ENCODE measurements around the gene CDC42BPB. TPM values are rescaled to one million over a fixed set of nuclear protein-coding genes. Genes with fewer than 3 reads are reported as not detected.
A peak's percentile ranks its signal among the peaks of the same experiment; 100 is the strongest.

The CDC42BPB gene
- total RNA-seq, 1 donor from 2014 or later, result 116 TPM

DNA sequence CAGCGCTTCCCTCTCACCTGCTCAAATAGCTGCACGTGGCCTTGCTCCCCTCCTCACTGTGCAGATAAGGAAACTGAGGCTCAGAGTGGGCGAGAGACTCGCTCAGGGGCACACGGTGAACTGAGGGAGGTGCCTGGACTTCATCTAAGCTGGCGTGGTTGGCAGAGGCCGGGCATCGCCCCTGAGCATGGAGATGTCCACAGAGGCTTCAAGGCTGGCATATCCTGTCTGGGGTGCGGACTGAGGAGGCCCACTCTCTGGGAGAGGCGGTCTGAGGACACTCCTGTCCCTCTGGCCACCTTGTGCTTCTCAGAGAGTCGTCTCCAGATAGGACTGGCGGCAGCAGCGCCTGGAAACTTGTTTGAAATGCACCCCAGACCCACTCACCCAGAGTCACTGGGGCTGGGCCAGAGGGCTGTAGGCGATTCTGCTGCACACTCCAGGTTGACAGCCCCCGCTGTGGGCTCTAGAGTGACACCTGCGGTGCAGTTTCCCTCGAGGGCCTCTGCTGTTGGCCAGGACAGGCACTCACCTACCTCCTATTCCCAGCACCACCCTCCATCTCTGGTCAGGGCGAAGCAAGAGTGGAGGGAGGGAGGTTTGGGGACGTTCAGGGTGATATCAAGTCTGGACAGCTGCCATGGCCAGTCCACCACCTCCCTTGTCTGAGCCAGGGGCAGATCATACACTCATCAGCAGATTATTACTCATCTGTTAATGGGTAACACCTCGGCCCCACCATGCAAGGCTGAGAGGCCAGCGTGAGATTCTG is 15.4 kb upstream of the CDC42BPB start:
- H3K4me3 ChIP-seq (ENCODE audit: insufficient read depth, low read depth, low read length), result no peak overlapping the region
- Mint-ChIP-seq H3K36me3 (ENCODE audit: low read depth, unreplicated experiment) (no peaks in the 10 kb centered on the region), H3K27me3 (ENCODE audit: low read depth, unreplicated experiment) (peaks cover 12% of the 10 kb centered on the region), H3K4me1 (ENCODE audit: low read depth, unreplicated experiment) (no peaks in the 10 kb centered on the region), H3K27ac (ENCODE audit: unreplicated experiment) (peak overlapping the region; percentile 26), H3K9me3 (ENCODE audit: unreplicated experiment) (no peaks in the 10 kb centered on the region), H3K4me3 (ENCODE audit: unreplicated experiment) (no peak overlapping the region)
- H3K36me3 ChIP-seq (ENCODE audit: insufficient read depth, low read length), result no peaks in the 10 kb centered on the region
- H2AFZ ChIP-seq (ENCODE audit: low read depth, low read length), result no peak overlapping the region
- no peak for TF ChIP-seq EZH2 (IDR thresholded peaks at IDR 0.05; ENCODE audit: insufficient read depth, low read length)
- TF ChIP-seq, protein P1, sequence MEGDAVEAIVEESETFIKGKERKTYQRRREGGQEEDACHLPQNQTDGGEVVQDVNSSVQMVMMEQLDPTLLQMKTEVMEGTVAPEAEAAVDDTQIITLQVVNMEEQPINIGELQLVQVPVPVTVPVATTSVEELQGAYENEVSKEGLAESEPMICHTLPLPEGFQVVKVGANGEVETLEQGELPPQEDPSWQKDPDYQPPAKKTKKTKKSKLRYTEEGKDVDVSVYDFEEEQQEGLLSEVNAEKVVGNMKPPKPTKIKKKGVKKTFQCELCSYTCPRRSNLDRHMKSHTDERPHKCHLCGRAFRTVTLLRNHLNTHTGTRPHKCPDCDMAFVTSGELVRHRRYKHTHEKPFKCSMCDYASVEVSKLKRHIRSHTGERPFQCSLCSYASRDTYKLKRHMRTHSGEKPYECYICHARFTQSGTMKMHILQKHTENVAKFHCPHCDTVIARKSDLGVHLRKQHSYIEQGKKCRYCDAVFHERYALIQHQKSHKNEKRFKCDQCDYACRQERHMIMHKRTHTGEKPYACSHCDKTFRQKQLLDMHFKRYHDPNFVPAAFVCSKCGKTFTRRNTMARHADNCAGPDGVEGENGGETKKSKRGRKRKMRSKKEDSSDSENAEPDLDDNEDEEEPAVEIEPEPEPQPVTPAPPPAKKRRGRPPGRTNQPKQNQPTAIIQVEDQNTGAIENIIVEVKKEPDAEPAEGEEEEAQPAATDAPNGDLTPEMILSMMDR (IDR thresholded peaks at IDR 0.05; ENCODE audit: insufficient read depth, low read depth, low read length), result no peak
- H3K27me3 ChIP-seq (ENCODE audit: insufficient read depth, low read length), result no peaks in the 10 kb centered on the region
- no peak overlapping the region for H3K27ac ChIP-seq (ENCODE audit: low read depth, low read length)
- H3K9me3 ChIP-seq (ENCODE audit: insufficient read depth, low read depth, low read length), result no peaks in the 10 kb centered on the region
- no peaks in the 10 kb centered on the region for H4K20me1 ChIP-seq (ENCODE audit: insufficient read depth, low read length)
- no peak overlapping the region for H3K9ac ChIP-seq (ENCODE audit: low read length)
- no peak overlapping the region for H3K4me2 ChIP-seq (ENCODE audit: low read length)
- H3K4me1 ChIP-seq (ENCODE audit: insufficient read depth, low read length), result no peaks in the 10 kb centered on the region
- no peak for FAIRE-seq
- DNase-seq (ENCODE audit: low read depth), result no peak
- H3K79me2 ChIP-seq (ENCODE audit: insufficient read depth, low read length), result no peaks in the 10 kb centered on the region

DNA sequence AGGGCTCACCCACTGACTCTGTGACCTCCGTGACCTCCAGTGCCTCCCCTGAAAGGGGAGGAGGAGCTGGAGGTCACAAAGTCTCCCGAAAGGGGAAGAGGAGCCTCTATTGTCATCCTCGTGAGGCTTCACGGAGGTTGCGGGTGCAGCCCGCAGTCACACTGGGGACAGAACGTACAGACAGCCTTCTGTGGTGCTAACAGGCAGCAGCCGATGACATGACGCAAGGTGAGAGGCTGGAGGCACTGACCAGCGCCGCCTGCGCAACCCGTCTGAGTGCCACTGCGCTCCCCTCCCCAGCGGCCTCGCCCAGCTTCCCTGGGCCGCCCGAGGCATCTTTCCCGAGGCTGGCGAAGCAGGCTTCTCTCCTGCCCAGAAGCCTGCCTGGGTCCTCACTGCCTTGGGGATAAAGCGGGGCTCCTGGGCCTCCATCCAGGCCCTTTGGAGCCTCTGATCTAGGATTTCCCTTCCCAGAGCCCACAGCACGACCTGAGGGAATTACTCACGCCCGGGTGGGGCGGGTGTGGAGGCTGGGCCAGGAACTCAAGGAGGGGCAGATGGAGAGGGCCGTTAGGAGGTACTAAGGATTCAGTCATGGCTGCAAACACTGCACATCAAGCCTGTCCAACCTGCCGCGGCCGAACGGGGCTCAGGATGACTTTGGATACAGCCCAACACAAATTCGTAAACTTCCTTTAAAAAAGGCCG is 14.3 kb upstream of the CDC42BPB start:
- no peak overlapping the region for H3K27ac Mint-ChIP-seq (ENCODE audit: unreplicated experiment)
- no peak overlapping the region for H3K27ac ChIP-seq (ENCODE audit: low read depth, low read length)
- no peaks in the 10 kb centered on the region for H3K4me1 ChIP-seq (ENCODE audit: insufficient read depth, low read length)
- FAIRE-seq (no peak), DNase-seq (ENCODE audit: low read depth) (no peak)
- H3K9me3 Mint-ChIP-seq (ENCODE audit: unreplicated experiment), result no peaks in the 10 kb centered on the region
- H3K4me2 ChIP-seq (ENCODE audit: low read length), result no peak overlapping the region
- no peak overlapping the region for H2AFZ ChIP-seq (ENCODE audit: low read depth, low read length)
- no peaks in the 10 kb centered on the region for H3K36me3 ChIP-seq (ENCODE audit: insufficient read depth, low read length)
- no peak overlapping the region for H3K4me3 ChIP-seq (ENCODE audit: insufficient read depth, low read depth, low read length)
- peaks cover 12% of the 10 kb centered on the region for H3K27me3 Mint-ChIP-seq (ENCODE audit: low read depth, unreplicated experiment)
- no peak overlapping the region for H3K4me3 Mint-ChIP-seq (ENCODE audit: unreplicated experiment)
- TF ChIP-seq, protein P1 (IDR thresholded peaks at IDR 0.05; ENCODE audit: insufficient read depth, low read depth, low read length), result no peak
- TF ChIP-seq EZH2 (IDR thresholded peaks at IDR 0.05; ENCODE audit: insufficient read depth, low read length), result no peak
- no peaks in the 10 kb centered on the region for H3K4me1 Mint-ChIP-seq (ENCODE audit: low read depth, unreplicated experiment)
- H3K9ac ChIP-seq (ENCODE audit: low read length), result no peak overlapping the region
- H3K36me3 Mint-ChIP-seq (ENCODE audit: low read depth, unreplicated experiment), result no peaks in the 10 kb centered on the region
- H3K9me3 ChIP-seq (ENCODE audit: insufficient read depth, low read depth, low read length), result no peaks in the 10 kb centered on the region
- no peaks in the 10 kb centered on the region for H4K20me1 ChIP-seq (ENCODE audit: insufficient read depth, low read length)
- H3K79me2 ChIP-seq (ENCODE audit: insufficient read depth, low read length), result no peaks in the 10 kb centered on the region
- no peaks in the 10 kb centered on the region for H3K27me3 ChIP-seq (ENCODE audit: insufficient read depth, low read length)
